ENCODE results near the gene IRF2.
"Not testable (repeated sequence)": the region's sequence is repeated elsewhere in the genome, so short reads cannot be mapped to it uniquely, and the experiment has no call there.

IRF2 gene

GRCh38 chr4:184346273-184346672 lies 128.1 kb downstream of the IRF2 start:
- DNase-seq (ENCODE audit: low read depth): not testable (repeated sequence)

DNA sequence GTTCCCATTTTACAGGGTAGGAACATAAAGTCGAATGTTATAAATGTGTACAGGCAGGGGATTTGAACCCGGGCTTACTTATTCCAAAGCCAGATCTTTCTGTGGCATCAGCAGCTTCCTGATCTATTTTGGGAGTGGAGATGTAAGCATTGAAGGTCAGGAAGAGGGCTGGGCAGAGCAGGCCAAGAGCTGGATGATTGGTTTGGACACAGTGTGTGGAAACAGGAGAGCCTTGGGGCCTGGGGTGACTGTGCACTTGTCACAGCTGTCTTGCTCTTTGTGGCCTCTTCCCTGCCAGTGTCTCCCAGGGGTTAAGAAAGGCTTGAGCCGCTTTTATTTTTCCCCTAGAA lies 128.8 kb downstream of the IRF2 start:
- no peak for DNase-seq (ENCODE audit: low read depth)

- DNase-seq (ENCODE audit: low read depth): no peak
Measured at GRCh38 chr4:184344899-184345572, 129.3 kb downstream of the IRF2 start.

GRCh38 chr4:184344435-184344834 lies 129.9 kb downstream of the IRF2 start:
- DNase-seq (ENCODE audit: low read depth): no peak

- no peak for DNase-seq (ENCODE audit: low read depth)
Measured at GRCh38 chr4:184343502-184344177, 130.7 kb downstream of the IRF2 start.

GRCh38 chr4:184342857-184343237 lies 131.5 kb downstream of the IRF2 start:
- not testable (repeated sequence) for DNase-seq (ENCODE audit: low read depth)

GRCh38 chr4:184342167-184342856 lies 132.0 kb downstream of the IRF2 start:
- DNase-seq (ENCODE audit: low read depth): no peak

DNA sequence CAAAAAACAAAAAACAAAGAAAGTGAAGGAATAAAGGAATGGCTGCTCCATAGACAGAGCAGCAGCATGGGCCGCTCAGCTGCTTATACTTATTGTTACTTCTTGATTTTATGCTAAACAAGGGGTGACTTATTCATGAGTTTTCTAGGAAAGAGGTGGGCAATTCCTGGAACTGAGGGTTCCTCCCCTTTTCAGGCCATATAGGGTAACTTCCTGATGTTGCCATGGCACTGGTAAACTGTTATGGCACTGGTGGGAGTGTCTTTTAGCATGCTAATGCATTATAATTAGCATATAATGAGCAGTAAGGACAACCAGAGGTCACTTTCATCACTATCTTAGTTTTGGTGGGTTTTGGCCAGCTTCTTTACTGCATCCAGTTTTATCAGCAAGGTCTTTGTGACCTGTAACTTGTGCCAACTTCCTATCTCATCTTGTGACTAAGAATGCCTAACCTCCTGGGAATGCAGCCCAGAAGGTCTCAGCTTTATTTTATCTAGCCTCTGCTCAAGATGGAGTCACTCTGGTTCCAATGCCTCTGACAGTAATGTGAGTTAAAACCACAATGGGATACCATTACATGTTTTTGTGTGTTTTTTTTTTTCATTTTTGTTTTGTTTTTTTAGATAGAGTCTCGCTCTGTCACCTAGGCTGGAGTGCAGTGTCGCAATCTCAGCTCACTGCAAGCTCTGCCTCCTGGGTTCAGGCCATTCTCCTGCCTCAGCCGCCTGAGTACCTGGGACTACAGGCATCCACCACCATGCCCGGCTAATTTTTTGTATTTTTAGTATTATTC lies 134.8 kb downstream of the IRF2 start:
- DNase-seq (ENCODE audit: low read depth): not testable (repeated sequence)

- DNase-seq (ENCODE audit: low read depth): no peak
Measured at GRCh38 chr4:184337907-184338306, 136.4 kb downstream of the IRF2 start.

Measured in HS-5 (cell line).